ENCODE results near the gene ADAMTS7. TPM values are rescaled to one million over a fixed set of nuclear protein-coding genes. Genes with fewer than 3 reads are reported as not detected.
"Not testable (repeated sequence)": the region's sequence is repeated elsewhere in the genome, so short reads cannot be mapped to it uniquely, and the experiment has no call there.

ADAMTS7 gene
- total and polyA plus RNA-seq, 2 of the 4 experiments (the other 2 are of a cell fraction), result 1.4 to 12.6 TPM

DNA sequence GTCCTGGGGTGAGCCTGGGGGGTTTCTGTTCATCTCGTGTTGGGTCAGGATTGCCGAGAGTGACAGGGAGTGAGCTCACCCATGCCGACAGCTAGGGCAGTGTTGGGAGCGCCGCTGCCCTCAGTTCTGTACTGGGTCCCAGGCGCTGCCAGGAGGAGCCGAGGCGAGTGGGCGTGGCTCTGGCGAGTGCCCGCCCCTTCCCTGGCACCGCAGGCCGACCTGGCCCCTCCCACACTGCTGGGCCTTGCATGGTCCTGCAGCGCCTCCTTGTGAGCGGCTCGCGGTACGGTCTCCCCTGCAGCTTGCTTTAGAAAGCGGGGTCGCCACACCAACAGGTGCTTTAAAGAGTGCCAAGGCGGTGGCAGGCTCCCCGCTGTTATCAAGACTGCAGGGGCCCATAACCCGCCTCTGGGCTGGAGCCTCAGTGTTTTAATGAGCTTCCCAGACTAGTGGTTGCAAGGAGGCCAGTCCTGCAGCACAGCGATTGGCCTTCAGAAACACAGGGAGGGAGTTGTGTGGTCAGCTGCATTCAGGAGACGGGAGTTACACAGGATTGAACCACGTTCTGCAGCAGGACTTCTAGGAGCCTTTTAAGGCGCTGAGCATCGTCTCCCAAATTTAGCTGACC is 60.2 kb downstream of the ADAMTS7 start:
- H2BK120ac ChIP-seq (ENCODE audit: low read depth, low read length); in situ Hi-C loops (cut with MboI; ENCODE audit: low sequenced_read_pairs); H3K79me1 ChIP-seq (ENCODE audit: low read depth in 1 of 2, low read length in 2 of 2); H3K36me3 ChIP-seq (ENCODE audit: control insufficient read depth, insufficient read depth, low read length); H2BK20ac ChIP-seq (ENCODE audit: low read depth, low read length); H3K27me3 ChIP-seq (ENCODE audit: control insufficient read depth, insufficient read depth, low read length); H3K4ac ChIP-seq (ENCODE audit: low read depth, low read length); H3K4me1 ChIP-seq (ENCODE audit: control insufficient read depth, insufficient read depth, low read length); H2AFZ ChIP-seq (replicated peaks; ENCODE audit: low read length, poor library complexity); H2BK15ac ChIP-seq (ENCODE audit: low read depth, low read length); H4K91ac ChIP-seq (ENCODE audit: insufficient read depth, low read depth, low read length); H4K5ac ChIP-seq (ENCODE audit: low read depth, low read length); H3K4me3 ChIP-seq (ENCODE audit: insufficient read depth, low read depth, low read length); BruUV-seq (replicated peaks); H3K14ac ChIP-seq (replicated peaks; ENCODE audit: low read depth, low read length); H3K27ac ChIP-seq (ENCODE audit: insufficient read depth, low read length); H3K9me3 ChIP-seq (ENCODE audit: control insufficient read depth, insufficient read depth, low read length); dilution Hi-C loops (cut with HindIII; ENCODE audit: low sequenced_read_pairs, unreplicated experiment); H3K9me1 ChIP-seq (ENCODE audit: insufficient read depth, low read length); H3K56ac ChIP-seq (ENCODE audit: extremely low read depth, insufficient read depth, low read length); H2BK5ac ChIP-seq (ENCODE audit: low read depth, low read length, poor library complexity, severe bottlenecking); H3K23ac ChIP-seq (ENCODE audit: low read depth, low read length); H4K8ac ChIP-seq (ENCODE audit: low read depth in 2 of 2, low read length in 2 of 2); POLR2A ChIA-PET (ENCODE audit: unreplicated experiment); H2AK5ac ChIP-seq (ENCODE audit: low read depth, low read length); H3K9ac ChIP-seq (ENCODE audit: low read depth, low read length); H2AK9ac ChIP-seq (replicated peaks; ENCODE audit: low read depth, low read length, poor library complexity); H4K20me1 ChIP-seq (ENCODE audit: insufficient read depth, low read length); H3K18ac ChIP-seq (ENCODE audit: low read depth, low read length): not testable (repeated sequence)
- TF ChIP-seq, protein P1, sequence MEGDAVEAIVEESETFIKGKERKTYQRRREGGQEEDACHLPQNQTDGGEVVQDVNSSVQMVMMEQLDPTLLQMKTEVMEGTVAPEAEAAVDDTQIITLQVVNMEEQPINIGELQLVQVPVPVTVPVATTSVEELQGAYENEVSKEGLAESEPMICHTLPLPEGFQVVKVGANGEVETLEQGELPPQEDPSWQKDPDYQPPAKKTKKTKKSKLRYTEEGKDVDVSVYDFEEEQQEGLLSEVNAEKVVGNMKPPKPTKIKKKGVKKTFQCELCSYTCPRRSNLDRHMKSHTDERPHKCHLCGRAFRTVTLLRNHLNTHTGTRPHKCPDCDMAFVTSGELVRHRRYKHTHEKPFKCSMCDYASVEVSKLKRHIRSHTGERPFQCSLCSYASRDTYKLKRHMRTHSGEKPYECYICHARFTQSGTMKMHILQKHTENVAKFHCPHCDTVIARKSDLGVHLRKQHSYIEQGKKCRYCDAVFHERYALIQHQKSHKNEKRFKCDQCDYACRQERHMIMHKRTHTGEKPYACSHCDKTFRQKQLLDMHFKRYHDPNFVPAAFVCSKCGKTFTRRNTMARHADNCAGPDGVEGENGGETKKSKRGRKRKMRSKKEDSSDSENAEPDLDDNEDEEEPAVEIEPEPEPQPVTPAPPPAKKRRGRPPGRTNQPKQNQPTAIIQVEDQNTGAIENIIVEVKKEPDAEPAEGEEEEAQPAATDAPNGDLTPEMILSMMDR (conservative IDR thresholded peaks at IDR 0.05; ENCODE audit: low read depth, low read length), result peak; percentile 86
- TF ChIP-seq RAD21 (IDR thresholded peaks at IDR 0.05; ENCODE audit: low read length) (peak; percentile 88), SMC3 (IDR thresholded peaks at IDR 0.05; ENCODE audit: low read depth, low read length) (peak; percentile 73), MAZ (IDR thresholded peaks at IDR 0.05; ENCODE audit: borderline replicate concordance, low read depth, low read length) (peak; percentile 87; the same call in 1 of the 2 replicates)
- WGBS, 2 experiments (ENCODE audit: extremely low coverage in 2 of 2, insufficient read length in 1 of 2), result 3% methylated on average over 17 of the region's 28 CpGs; no CpG with 5 or more reads in 1 of the 2 experiments
- peak; percentile 81 for DNase-seq
- CTCF ChIA-PET, result interaction anchor here (1.0 to 1.1 kb wide), 2 partner anchors 10 to 131 kb away, joined by 3 read pairs; no protein-coding TSS in a partner anchor
- ATAC-seq (ENCODE audit: low read depth), result peak; percentile 97
- intact Hi-C loops (cut with micrococcal nuclease), result loop anchor here (5.0 kb wide), 1 partner anchor 121 kb away; the partner anchor contains the start of gene MORF4L1
- H3K4me2 ChIP-seq (ENCODE audit: low read depth, low read length), result peak overlapping the region; percentile 44; the same call in 1 of the 2 replicates

All from IMR-90 (cell line).